Activated CD8-positive, alpha-beta memory T cell treated with anti-CD3 and anti-CD28 coated beads for 4 hours (primary cell): ENCODE data around the gene TSPAN10.

Source experiments
- DNase-seq, 2 donors: peaks; one replicate each; pipeline ENCODE4 v3.0.0-alpha.2; 2020; ENCODE audit warnings: low read depth in 2 of 2

TSPAN10 gene

DNA sequence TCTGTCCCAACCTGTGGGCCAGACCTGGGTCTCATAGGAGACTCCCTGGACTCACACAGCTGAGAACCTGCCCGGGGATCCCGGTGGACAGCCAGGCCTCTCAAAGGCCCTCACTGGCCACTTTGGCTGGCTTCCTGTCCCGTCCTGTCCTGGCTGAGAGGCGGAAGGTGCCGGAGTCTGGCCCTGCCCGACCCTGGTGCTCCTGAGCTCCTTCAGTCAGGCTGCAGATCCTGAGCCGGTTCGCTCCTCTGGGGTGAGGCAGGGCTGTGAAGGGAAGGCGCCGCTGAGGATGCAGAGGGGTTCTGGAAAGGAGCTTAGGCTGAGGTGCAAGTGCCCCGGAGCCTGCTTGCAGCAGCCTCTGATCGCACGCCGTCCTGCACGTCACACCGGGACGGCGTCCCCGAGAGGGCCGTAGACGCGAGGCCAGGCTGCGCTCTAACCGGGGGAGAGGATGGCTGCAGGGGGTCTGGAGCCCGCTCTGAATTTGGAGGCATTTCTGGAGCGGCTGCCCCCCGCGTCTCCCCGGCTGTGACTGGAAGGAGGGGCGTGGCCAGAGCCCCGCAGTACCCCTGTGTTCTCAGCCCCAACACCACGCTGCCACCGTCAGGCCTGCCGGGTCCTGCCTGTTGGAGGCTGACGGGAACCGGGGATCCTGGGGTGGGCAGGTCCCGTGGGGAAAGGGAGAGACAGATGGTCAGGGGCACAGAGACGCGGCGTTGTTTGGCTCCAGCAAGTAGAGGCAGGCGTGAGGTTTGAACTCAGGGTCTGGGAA lies 51.0 kb downstream of the TSPAN10 start:
- DNase-seq = no peak

DNA sequence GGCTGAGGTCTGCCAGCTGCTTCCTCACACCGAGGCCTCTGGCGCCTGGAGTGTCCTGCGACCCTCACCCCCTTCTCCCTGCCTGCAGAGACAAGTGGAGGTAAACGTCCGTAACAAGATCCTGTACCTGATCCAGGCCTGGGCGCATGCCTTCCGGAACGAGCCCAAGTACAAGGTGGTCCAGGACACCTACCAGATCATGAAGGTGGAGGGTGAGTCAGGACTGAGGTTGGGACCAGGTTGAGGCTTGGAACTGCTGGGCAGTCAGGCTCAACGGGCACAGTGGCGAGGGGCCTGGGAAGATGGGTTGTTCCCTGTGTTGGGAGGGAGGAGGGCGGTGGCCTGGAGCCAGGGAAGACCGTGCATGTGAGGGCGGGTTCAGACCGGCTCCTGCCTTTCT lies 51.6 kb downstream of the TSPAN10 start:
- DNase-seq = no peak

DNA sequence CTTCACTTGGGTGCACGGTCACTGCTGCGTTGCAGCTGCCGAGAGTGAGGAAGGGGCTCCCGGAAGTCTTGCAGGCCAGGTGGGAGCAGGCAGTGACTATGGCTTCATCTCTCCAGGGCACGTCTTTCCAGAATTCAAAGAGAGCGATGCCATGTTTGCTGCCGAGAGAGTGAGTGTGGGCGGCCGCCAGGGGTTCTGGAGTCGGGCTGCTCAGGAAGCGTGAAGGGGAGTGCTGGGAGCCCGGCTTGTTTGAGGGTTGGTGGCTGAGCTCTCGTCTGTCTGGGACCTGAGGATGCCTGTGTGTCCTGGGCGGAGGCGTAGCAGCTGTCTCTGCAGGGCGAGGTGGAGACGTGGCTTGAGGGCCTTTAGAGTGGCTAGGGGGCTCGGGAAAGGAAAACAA lies 53.1 kb downstream of the TSPAN10 start:
- DNase-seq = no peak

DNA sequence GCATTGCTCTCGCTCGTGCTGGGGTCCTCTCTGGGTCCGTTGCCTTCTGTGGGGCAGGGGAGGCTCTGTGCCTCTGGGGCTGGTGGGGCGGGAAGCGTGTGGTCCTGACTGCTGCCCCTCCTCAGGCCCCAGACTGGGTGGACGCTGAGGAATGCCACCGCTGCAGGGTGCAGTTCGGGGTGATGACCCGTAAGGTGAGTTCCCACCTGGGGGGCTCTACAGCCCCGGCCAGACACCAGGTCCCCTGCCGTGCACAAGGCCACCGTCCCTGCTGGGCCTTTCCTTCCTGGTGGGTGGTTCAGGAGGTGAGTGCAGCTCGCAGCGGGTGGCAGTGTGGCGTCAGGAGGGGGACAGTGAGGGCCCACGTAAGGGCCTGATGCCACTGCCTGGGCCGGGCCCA lies 53.6 kb downstream of the TSPAN10 start:
- DNase-seq = no peak

DNA sequence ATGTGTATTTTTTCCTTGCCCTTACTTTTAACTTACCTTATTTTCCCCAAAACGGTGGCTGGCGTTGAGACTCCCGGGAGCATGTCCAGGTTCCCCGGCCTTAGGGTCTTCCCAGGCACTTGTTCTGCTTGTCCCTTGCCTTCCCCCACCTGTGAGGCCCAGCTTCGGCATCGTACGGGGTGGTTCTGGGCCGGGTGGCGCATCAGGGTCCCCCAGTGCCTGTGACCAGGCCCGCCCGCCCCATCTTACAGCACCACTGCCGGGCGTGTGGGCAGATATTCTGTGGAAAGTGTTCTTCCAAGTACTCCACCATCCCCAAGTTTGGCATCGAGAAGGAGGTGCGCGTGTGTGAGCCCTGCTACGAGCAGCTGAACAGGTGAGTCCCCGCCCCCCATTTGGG lies 54.2 kb downstream of the TSPAN10 start:
- no peak for DNase-seq

DNA sequence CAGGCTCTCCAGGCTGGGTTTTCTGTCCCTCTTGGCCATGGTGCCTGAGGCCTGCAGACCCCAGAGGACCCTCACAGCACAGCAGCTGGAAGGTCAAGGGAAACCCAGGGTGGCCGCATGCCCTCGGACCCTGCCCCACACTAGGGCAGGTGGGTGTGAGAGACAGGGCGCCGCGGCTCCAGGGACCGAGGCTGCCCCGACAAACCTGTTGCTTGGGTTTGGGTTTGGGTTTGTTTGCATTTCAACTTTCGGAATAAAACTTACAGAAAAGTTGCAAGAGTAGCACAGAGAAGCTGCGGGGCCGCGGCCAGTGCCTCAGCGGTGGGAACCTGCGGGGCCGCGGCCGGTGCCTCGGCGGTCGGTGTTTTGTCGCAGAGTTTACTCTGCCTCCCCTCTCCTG lies 54.6 kb downstream of the TSPAN10 start:
- DNase-seq = no peak

DNA sequence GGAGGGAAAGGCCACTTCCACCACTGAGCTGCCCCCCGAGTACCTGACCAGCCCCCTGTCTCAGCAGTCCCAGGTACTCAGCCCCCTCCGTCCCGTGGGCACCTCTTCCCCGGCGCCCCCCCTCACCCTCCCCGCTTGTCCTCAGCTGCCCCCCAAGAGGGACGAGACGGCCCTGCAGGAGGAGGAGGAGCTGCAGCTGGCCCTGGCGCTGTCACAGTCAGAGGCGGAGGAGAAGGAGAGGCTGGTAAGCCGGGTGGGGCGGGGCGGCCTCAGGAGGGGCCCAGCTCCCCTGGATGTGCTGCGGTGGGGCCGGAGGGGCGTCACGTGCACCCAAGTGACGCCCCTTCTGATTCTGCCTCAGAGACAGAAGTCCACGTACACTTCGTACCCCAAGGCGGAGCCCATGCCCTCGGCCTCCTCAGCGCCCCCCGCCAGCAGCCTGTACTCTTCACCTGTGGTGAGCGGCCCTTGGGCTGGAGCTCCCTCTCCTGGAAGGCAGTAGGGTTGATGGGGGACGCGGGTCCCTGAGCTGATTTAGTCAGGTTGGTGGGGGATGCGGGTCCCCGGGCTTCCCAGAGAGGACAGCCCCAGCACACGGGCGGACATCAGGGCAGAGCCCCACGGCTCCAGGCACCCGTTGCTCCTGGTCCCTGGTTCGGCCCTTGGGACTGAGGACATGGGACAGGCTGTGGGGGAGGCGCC lies 56.7 kb downstream of the TSPAN10 start:
- DNase-seq = no peak

DNA sequence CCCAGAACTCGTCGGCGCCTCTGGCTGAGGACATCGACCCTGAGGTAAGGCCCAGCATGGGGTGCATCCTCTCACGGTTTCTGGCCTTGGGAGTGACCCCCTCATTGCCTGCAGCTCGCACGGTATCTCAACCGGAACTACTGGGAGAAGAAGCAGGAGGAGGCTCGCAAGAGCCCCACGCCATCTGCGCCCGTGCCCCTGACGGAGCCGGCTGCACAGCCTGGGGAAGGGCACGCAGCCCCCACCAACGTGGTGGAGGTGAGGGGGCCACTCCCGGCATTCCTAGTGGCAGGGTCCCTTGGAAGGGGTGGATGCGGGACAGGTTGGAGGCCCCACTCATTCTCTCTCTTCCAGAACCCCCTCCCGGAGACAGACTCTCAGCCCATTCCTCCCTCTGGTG lies 57.8 kb downstream of the TSPAN10 start:
- DNase-seq = no peak

DNA sequence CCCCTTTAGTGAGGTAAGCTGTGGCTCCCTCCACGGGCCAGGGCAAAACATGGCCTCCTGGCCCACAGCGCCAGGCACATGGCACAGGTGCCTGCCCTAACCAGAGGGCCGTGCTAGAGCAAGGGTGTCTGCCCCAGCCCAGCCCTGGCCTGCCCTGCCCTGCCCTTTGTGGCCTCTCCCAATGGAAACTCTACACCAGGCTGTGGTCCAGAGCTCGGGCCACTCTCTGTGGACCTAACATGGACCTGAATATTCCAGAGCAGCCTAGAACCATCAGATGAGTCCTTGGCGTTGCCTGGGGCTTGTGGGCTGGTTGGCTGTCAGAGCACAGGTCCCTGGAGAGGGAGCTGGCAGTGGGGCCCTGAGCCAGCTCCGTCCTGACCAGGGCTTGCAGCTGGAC lies 58.2 kb downstream of the TSPAN10 start:
- DNase-seq = no peak

DNA sequence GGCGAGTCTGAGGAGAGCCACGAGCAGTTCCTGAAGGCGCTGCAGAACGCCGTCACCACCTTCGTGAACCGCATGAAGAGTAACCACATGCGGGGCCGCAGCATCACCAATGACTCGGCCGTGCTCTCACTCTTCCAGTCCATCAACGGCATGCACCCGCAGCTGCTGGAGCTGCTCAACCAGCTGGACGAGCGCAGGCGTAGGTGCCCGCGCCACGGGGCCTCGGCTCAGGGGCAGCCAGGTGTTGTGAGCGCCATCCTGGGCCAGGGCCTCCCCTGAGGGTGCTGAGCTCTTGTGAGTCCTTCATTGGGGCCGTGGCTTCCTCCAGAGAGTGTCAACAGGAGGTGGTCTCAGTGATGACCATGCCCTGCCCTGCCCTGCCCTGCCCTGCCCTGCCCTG lies 58.8 kb downstream of the TSPAN10 start:
- no peak for DNase-seq

DNA sequence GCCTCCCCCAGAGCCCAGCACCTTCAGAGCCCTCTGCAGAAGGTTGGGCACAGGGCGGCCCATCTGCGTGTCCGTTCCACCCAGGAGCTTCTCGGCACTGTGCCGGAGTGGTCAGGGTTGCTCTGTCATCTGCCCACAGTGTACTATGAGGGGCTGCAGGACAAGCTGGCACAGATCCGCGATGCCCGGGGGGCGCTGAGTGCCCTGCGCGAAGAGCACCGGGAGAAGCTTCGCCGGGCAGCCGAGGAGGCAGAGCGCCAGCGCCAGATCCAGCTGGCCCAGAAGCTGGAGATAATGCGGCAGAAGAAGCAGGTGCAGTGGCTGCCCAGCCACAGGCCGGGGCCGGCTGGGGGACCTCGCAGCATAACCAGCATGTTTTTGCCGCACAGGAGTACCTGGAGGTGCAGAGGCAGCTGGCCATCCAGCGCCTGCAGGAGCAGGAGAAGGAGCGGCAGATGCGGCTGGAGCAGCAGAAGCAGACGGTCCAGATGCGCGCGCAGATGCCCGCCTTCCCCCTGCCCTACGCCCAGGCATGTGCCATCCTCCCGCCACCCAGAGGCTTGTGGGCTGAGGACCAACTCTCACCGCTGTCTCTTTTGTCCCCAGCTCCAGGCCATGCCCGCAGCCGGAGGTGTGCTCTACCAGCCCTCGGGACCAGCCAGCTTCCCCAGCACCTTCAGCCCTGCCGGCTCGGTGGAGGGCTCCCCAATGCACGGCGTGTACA lies 59.4 kb downstream of the TSPAN10 start:
- DNase-seq = no peak

DNA sequence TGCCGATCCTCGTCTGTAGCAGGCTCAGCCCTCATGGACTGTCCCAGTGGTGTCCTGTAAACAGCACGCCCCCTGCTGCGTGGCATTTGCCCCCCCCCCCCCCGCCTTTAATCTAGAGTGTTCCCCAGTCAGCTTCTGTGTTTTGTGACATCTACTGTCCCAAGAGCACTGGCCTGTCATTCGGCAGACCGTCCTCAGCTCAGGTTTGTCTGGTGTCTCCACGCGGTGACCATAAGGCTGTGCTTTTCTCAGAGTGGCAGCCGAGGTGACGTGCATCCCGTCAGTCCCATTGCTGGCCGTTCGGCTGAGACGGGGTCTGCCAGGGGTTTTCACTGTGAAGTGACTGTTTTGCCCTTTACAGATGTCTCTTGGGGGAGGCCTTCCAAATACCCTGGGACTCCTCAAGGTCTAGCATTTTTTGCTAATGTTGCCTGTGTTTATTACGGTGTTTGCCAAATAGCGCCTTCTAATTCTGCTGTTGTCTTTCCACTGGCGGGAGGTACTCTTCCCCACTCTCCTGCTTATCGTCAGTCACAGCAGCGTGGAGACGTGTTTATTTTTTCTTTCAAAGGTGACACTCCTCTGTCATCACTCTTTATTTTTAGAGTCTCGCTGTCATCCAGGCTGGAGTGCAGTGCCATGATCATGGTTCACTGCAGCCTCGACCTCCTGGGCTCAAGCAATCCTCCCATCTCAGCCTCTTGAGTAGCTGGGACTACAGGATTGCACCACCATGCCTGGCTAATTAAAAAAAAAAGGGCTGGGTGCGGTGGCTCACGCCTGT lies 60.5 kb downstream of the TSPAN10 start:
- DNase-seq = no peak
